Body of pancreas (tissue), 4 donors: Measurements from ENCODE around the gene BANK1.

Experiments used
- CTCF ChIP-seq, 7 experiments: fragments of 450-650 bp in 4 of 7; fragments of 200-600 bp in 3 of 7; sonication (generic) in 3 of 7; IDR thresholded peaks; one replicate each; pipeline ENCODE4 v1.5.1; 2016 to 2019; ENCODE audit warnings: antibody characterized with exemption in 7 of 7
- POLR2A ChIP-seq, 3 donors: fragments of 450-650 bp; IDR thresholded peaks; one replicate each; pipeline ENCODE4 v1.6.1; 2016; ENCODE audit warnings: antibody characterized with exemption in 3 of 3, mild to moderate bottlenecking in 2 of 3

GRCh38 chr4:101851672-101852071, 61.1 kb downstream of the BANK1 start:
- no peak for TF ChIP-seq CTCF (IDR thresholded peaks at IDR 0.05)
- TF ChIP-seq POLR2A (IDR thresholded peaks at IDR 0.05) = no peak
